Body of pancreas (tissue), 4 donors: ENCODE measurements around the gene SAYSD1. TPM values are rescaled to one million over a fixed set of nuclear protein-coding genes. Genes with fewer than 3 reads are reported as not detected.
A peak's percentile ranks its signal among the peaks of the same experiment; 100 is the strongest.

Experiments used
- ATAC-seq: fragments of 150-250 bp; one replicate; pipeline ENCODE4 v1.9.1; 2016
- DNase-seq, 4 donors: peaks; one replicate each; pipeline ENCODE4 v3.0.0-alpha.2; 2019
- H3K27ac ChIP-seq, 4 donors: fragments of 200-600 bp; sonication (generic); 1 replicate in 3 of 4; 2 replicates in 1 of 4; pipeline versions ENCODE4 v1.5.1 to v1.6.1; 2016 to 2019; ENCODE audit warnings: mild to moderate bottlenecking in 1 of 4, mixed read lengths in 1 of 4, moderate library complexity in 1 of 4
- H3K27me3 ChIP-seq, 2 donors: fragments of 200-600 bp; sonication (generic); one replicate each; pipeline ENCODE4 v1.6.0; 2016; ENCODE audit warnings: mild to moderate bottlenecking in 1 of 2
- H3K36me3 ChIP-seq, 2 donors: fragments of 200-600 bp; sonication (generic); replicated peaks in 1 of 2; 2 replicates each; pipeline ENCODE4 v1.5.1; 2016; ENCODE audit warnings: low read depth in 2 of 2; ENCODE audit not compliant: insufficient read depth in 1 of 2
- H3K4me1 ChIP-seq: fragments of 200-600 bp; sonication (generic); one replicate; pipeline ENCODE4 v1.6.0; 2016
- H3K4me3 ChIP-seq, 2 donors: fragments of 200-600 bp; sonication (generic); 1 replicate in 1 of 2; 2 replicates in 1 of 2; pipeline ENCODE4 v1.5.1; 2016 to 2019
- H3K9me3 ChIP-seq, 3 donors: fragments of 200-600 bp; sonication (generic); 1 replicate in 2 of 3; 2 replicates in 1 of 3; pipeline ENCODE4 v1.5.1; 2016
- CTCF ChIP-seq, 7 experiments: fragments of 450-650 bp in 4 of 7; fragments of 200-600 bp in 3 of 7; sonication (generic) in 3 of 7; IDR thresholded peaks; one replicate each; pipeline ENCODE4 v1.5.1; 2016 to 2019; ENCODE audit warnings: antibody characterized with exemption in 7 of 7
- POLR2A ChIP-seq, 3 donors: fragments of 450-650 bp; IDR thresholded peaks; one replicate each; pipeline ENCODE4 v1.6.1; 2016; ENCODE audit warnings: antibody characterized with exemption in 3 of 3, mild to moderate bottlenecking in 2 of 3
- WGBS, 2 donors: methylation state at CpG; one replicate each; pipeline ENCODE4 v1.1.5; 2017; 5-methylcytosine and 5-hydroxymethylcytosine counted together
- intact Hi-C: fragments of 100-400 bp; cut with DNase I; formaldehyde crosslinking; loops from one replicate; pipeline ENCODE4 v1.15.1; 2023
- total RNA-seq, 2 donors: library from RNA; depleted of rRNA; stranded (reverse); fragments of >200 nt; gene quantifications; one replicate each; pipeline ENCODE4 v1.1.0, GENCODE V29; 2016

The SAYSD1 gene
- total RNA-seq, 2 donors from 2014 or later: 9.2 to 11.4 TPM

GRCh38 chr6:39100358-39100757, 14.6 kb downstream of the SAYSD1 start:
- H3K27me3 ChIP-seq: no peaks in the 10 kb centered on the region
- H3K4me3 ChIP-seq: no peak overlapping the region
- H3K4me1 ChIP-seq: peaks cover 16% of the 10 kb centered on the region
- H3K9me3 ChIP-seq: no peaks in the 10 kb centered on the region
- 80 to 82% methylated on average over 3 of the region's 3 CpGs for WGBS, 2 donors
- H3K27ac ChIP-seq: no peak overlapping the region
- ATAC-seq (no peak), DNase-seq (no peak)
- intact Hi-C loops: no loop called here
- TF ChIP-seq POLR2A (IDR thresholded peaks at IDR 0.05): no peak
- TF ChIP-seq CTCF (IDR thresholded peaks at IDR 0.05): no peak
- peaks cover 0 to 2% of the 10 kb centered on the region in 2 donors for H3K36me3 ChIP-seq

GRCh38 chr6:39095578-39095977, 19.4 kb downstream of the SAYSD1 start:
- ATAC-seq: no peak
- Histone ChIP-seq H3K27ac (no peak overlapping the region), H3K36me3 (no peaks in the 10 kb centered on the region), H3K4me3 (no peak overlapping the region), H3K4me1 (peaks cover 7% of the 10 kb centered on the region), H3K9me3 (no peaks in the 10 kb centered on the region), H3K27me3 (no peaks in the 10 kb centered on the region)
- no peak for DNase-seq
- intact Hi-C loops: no loop called here
- TF ChIP-seq POLR2A (IDR thresholded peaks at IDR 0.05) (no peak), CTCF (IDR thresholded peaks at IDR 0.05) (no peak)

GRCh38 chr6:39093149-39093708, 21.8 kb downstream of the SAYSD1 start:
- Histone ChIP-seq H3K27ac (no peak overlapping the region), H3K27me3 (no peaks in the 10 kb centered on the region), H3K4me1 (peaks cover 4% of the 10 kb centered on the region), H3K4me3 (no peak overlapping the region), H3K36me3 (no peaks in the 10 kb centered on the region), H3K9me3 (no peaks in the 10 kb centered on the region)
- intact Hi-C loops: no loop called here
- TF ChIP-seq POLR2A (IDR thresholded peaks at IDR 0.05): no peak
- TF ChIP-seq CTCF (IDR thresholded peaks at IDR 0.05): no peak
- DNase-seq (no peak), ATAC-seq (no peak)
- WGBS, 2 donors: 58 to 63% methylated on average over 4 of the region's 4 CpGs

- Histone ChIP-seq H3K4me3 (no peak overlapping the region), H3K4me1 (peaks cover 4% of the 10 kb centered on the region), H3K9me3 (no peaks in the 10 kb centered on the region), H3K36me3 (no peaks in the 10 kb centered on the region), H3K27me3 (no peaks in the 10 kb centered on the region), H3K27ac (no peak overlapping the region)
- 45 to 50% methylated on average over 1 of the region's 1 CpG for WGBS, 2 donors
- DNase-seq (peak in 2 of 4 donors; percentile 24 to 41), ATAC-seq (peak; percentile 33)
- TF ChIP-seq CTCF (IDR thresholded peaks at IDR 0.05) (peak in 4 of 7 experiments; percentile 43 to 61 (median 44)), POLR2A (IDR thresholded peaks at IDR 0.05) (no peak)
- intact Hi-C loops: no loop called here
Measured at GRCh38 chr6:39092124-39092523, 22.9 kb downstream of the SAYSD1 start.

GRCh38 chr6:39091220-39091619, 23.8 kb downstream of the SAYSD1 start:
- H3K27ac ChIP-seq: no peak overlapping the region
- peaks cover 4% of the 10 kb centered on the region for H3K4me1 ChIP-seq
- no peaks in the 10 kb centered on the region for H3K36me3 ChIP-seq
- no peak overlapping the region for H3K4me3 ChIP-seq
- WGBS, 2 donors: 79 to 84% methylated on average over 7 of the region's 7 CpGs
- intact Hi-C loops: no loop called here
- no peaks in the 10 kb centered on the region for H3K9me3 ChIP-seq
- no peak for ATAC-seq
- H3K27me3 ChIP-seq: no peaks in the 10 kb centered on the region
- no peak for DNase-seq
- TF ChIP-seq POLR2A (IDR thresholded peaks at IDR 0.05) (no peak), CTCF (IDR thresholded peaks at IDR 0.05) (no peak)
